IMR-90 (cell line): ENCODE results near the gene PKIG. TPM values are rescaled to one million over a fixed set of nuclear protein-coding genes. Genes with fewer than 3 reads are reported as not detected.

Source experiments
- ATAC-seq: fragments of 200-7000 bp; cut with Tn5 transposase; 2 replicates; pipeline ENCODE4 v1.9.1; 2020; ENCODE audit warnings: low read depth, mild to moderate bottlenecking, moderate library complexity
- BruUV-seq: library from RNA; stranded (reverse); fragments of 400-500 nt; replicated peaks from 2 replicates; lab custom pipeline; 2021; lab: Mats Ljungman, UMichigan
- CTCF ChIA-PET: fragments of 300-600 bp; formaldehyde crosslinking; extraction: SDS; loops from one replicate; lab custom pipeline; 2021; ENCODE audit warnings: antibody characterized with exemption; lab: Yijun Ruan, JAX
- POLR2A ChIA-PET: fragments of 300-600 bp; sonication (Branson Sonifier 250); formaldehyde crosslinking; loops from one replicate; lab custom pipeline; 2022; ENCODE audit warnings: antibody characterized with exemption; ENCODE audit not compliant: unreplicated experiment; lab: Charles Lee
- DNase-seq: peaks from one replicate; pipeline ENCODE4 v3.0.0; 2013
- H2AFZ ChIP-seq: replicated peaks from 2 replicates; pipeline ENCODE3; 2013; ENCODE audit warnings: low read length, mild to moderate bottlenecking; ENCODE audit not compliant: poor library complexity
- H2AK5ac ChIP-seq: 2 replicates; pipeline ENCODE4 v1.6.1; 2013; ENCODE audit warnings: low read depth, low read length, inconsistent platforms
- H2AK9ac ChIP-seq: replicated peaks from 2 replicates; pipeline ENCODE3; 2013; ENCODE audit warnings: mild to moderate bottlenecking, low read depth, low read length, moderate library complexity; ENCODE audit not compliant: poor library complexity
- H2BK120ac ChIP-seq: 2 replicates; pipeline ENCODE4 v1.6.1; 2013; ENCODE audit warnings: low read depth, low read length, inconsistent platforms
- H2BK15ac ChIP-seq: 3 replicates; pipeline ENCODE4 v1.6.1; 2013; ENCODE audit warnings: low read depth, low read length, inconsistent platforms
- H2BK20ac ChIP-seq: 2 replicates; pipeline ENCODE4 v1.6.1; 2013; ENCODE audit warnings: low read depth, mild to moderate bottlenecking, inconsistent platforms, low read length, moderate library complexity
- H2BK5ac ChIP-seq: 2 replicates; pipeline ENCODE4 v1.6.1; 2013; ENCODE audit warnings: mild to moderate bottlenecking, low read depth, low read length, inconsistent platforms; ENCODE audit not compliant: poor library complexity, severe bottlenecking
- H3K14ac ChIP-seq: replicated peaks from 2 replicates; pipeline ENCODE4 v1.6.1; 2013; ENCODE audit warnings: low read depth, low read length, inconsistent platforms
- H3K18ac ChIP-seq: 2 replicates; pipeline ENCODE4 v1.6.1; 2013; ENCODE audit warnings: low read depth, low read length, control low read depth
- H3K23ac ChIP-seq: 2 replicates; pipeline ENCODE4 v1.6.1; 2013; ENCODE audit warnings: low read depth, low read length, inconsistent platforms
- H3K27ac ChIP-seq: 2 replicates; pipeline ENCODE4 v1.5.1; 2013; ENCODE audit warnings: mild to moderate bottlenecking, control low read depth, low read length; ENCODE audit not compliant: insufficient read depth
- H3K27me3 ChIP-seq: 2 replicates; pipeline ENCODE4 v1.6.1; 2013; ENCODE audit warnings: low read length; ENCODE audit not compliant: control insufficient read depth, insufficient read depth
- H3K36me3 ChIP-seq: 2 replicates; pipeline ENCODE4 v1.6.1; 2013; ENCODE audit warnings: low read length, mixed read lengths; ENCODE audit not compliant: control insufficient read depth, insufficient read depth
- H3K4ac ChIP-seq: 2 replicates; pipeline ENCODE4 v1.6.1; 2013; ENCODE audit warnings: low read depth, low read length, inconsistent platforms
- H3K4me1 ChIP-seq: 2 replicates; pipeline ENCODE4 v1.6.1; 2013; ENCODE audit warnings: low read length, mixed read lengths; ENCODE audit not compliant: control insufficient read depth, insufficient read depth
- H3K4me2 ChIP-seq: 2 replicates; pipeline ENCODE4 v1.6.1; 2013; ENCODE audit warnings: low read depth, mild to moderate bottlenecking, control low read depth, low read length, moderate library complexity
- H3K4me3 ChIP-seq: 2 replicates; pipeline ENCODE4 v1.5.1; 2013; ENCODE audit warnings: low read depth, mild to moderate bottlenecking, control low read depth, low read length, moderate library complexity; ENCODE audit not compliant: insufficient read depth
- H3K56ac ChIP-seq: 2 replicates; pipeline ENCODE4 v1.6.1; 2013; ENCODE audit warnings: low read length, inconsistent platforms; ENCODE audit not compliant: insufficient read depth; ENCODE audit errors: extremely low read depth
- H3K79me1 ChIP-seq, 2 experiments: 2 replicates each; pipeline ENCODE4 v1.6.1; 2013; ENCODE audit warnings: low read length in 2 of 2, inconsistent platforms in 1 of 2, low read depth in 1 of 2
- H3K9ac ChIP-seq: 2 replicates; pipeline ENCODE4 v1.6.1; 2013; ENCODE audit warnings: low read depth, low read length, control low read depth
- H3K9me1 ChIP-seq: 2 replicates; pipeline ENCODE4 v1.6.1; 2013; ENCODE audit warnings: low read length, inconsistent platforms; ENCODE audit not compliant: insufficient read depth
- H3K9me3 ChIP-seq: 2 replicates; pipeline ENCODE4 v1.6.1; 2013; ENCODE audit warnings: low read length; ENCODE audit not compliant: control insufficient read depth, insufficient read depth
- H4K20me1 ChIP-seq: 2 replicates; pipeline ENCODE4 v1.6.1; 2013; ENCODE audit warnings: low read length, inconsistent platforms; ENCODE audit not compliant: insufficient read depth
- H4K5ac ChIP-seq: 2 replicates; pipeline ENCODE4 v1.6.1; 2013; ENCODE audit warnings: mild to moderate bottlenecking, low read depth, low read length, control low read depth
- H4K8ac ChIP-seq, 2 experiments: 2 replicates each; pipeline ENCODE4 v1.6.1; 2013; ENCODE audit warnings: low read depth in 2 of 2, low read length in 2 of 2, control low read depth in 1 of 2, inconsistent platforms in 1 of 2
- H4K91ac ChIP-seq: 2 replicates; pipeline ENCODE4 v1.6.1; 2013; ENCODE audit warnings: low read depth, low read length, inconsistent platforms; ENCODE audit not compliant: insufficient read depth
- CEBPB ChIP-seq: IDR thresholded peaks from 2 replicates; pipeline ENCODE4 v1.6.1; 2012; ENCODE audit warnings: low read depth, low read length, improper control_type of control experiment
- CHD1 ChIP-seq: IDR thresholded peaks from 2 replicates; pipeline ENCODE4 v1.6.1; 2012; ENCODE audit warnings: low read depth, low read length, improper control_type of control experiment
- MAZ ChIP-seq: IDR thresholded peaks from 2 replicates; pipeline ENCODE4 v1.6.1; 2012; ENCODE audit warnings: low read depth, mild to moderate bottlenecking, low read length, improper control_type of control experiment, moderate library complexity, borderline replicate concordance
- whole genome bisulfite sequencing, 2 experiments: methylation state at CpG; one replicate each; pipeline versions ENCODE4 v1.1.5 to v1.1.7; 2013; ENCODE audit warnings: missing lambda C conversion rate in 2 of 2; ENCODE audit not compliant: insufficient read length in 1 of 2; ENCODE audit errors: extremely low coverage in 2 of 2; 5-methylcytosine and 5-hydroxymethylcytosine counted together
- dilution Hi-C: fragments of 300-500 bp; cut with HindIII; formaldehyde crosslinking; loops from one replicate; pipeline ENCODE4 v1.14.3; 2018; ENCODE audit warnings: low sequenced_read_pairs; ENCODE audit not compliant: unreplicated experiment
- in situ Hi-C: fragments of 300-500 bp; cut with MboI; formaldehyde crosslinking; loops from 3 replicates; pipeline ENCODE4 v1.14.3; 2019; ENCODE audit warnings: low sequenced_read_pairs, inconsistent platforms, mixed read lengths
- intact Hi-C: fragments of 100-400 bp; cut with micrococcal nuclease; formaldehyde crosslinking; loops from 2 replicates; pipeline ENCODE4 v1.10.0; 2022
- polyA plus RNA-seq, 3 experiments: library from polyadenylated mRNA; depleted of rRNA; stranded (reverse); fragments of >200 nt; gene quantifications; 2 replicates each; pipeline ENCODE4 v1.2.3, GENCODE V29; 2012; ENCODE audit warnings: low replicate concordance in 1 of 3
- total RNA-seq: library from RNA; depleted of rRNA; stranded (reverse); fragments of >200 nt; gene quantifications from 2 replicates; pipeline ENCODE4 v1.2.3, GENCODE V29; 2012

Gene PKIG
- total and polyA plus RNA-seq, 2 of the 4 experiments (the other 2 are of a cell fraction): 78.3 to 89.6 TPM

DNA sequence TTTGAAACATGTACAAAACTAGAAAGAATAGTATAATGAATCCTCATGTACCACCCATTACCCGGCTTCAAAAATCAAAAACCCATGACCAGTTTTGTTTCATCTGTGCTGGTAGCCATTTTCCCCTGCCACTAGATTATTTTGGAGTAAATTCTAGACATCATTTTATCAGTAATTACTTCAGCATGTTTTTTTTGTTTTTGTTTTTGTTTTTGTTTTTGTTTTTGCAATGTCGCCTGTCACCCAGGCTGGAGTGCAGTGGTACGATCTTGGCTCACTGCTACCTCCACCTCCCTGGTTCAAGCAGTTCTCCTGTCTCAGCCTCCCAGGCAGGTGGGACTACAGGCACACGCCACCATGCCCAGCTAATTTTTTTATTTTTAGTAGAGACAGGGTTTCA is 8.0 kb upstream of the PKIG start:
- H3K23ac ChIP-seq: no peak overlapping the region
- H2BK120ac ChIP-seq: peak overlapping the region; percentile 22; the same call in 1 of the 2 replicates
- H4K91ac ChIP-seq: no peak overlapping the region
- H3K9me1 ChIP-seq: peaks cover 17% of the 10 kb centered on the region
- no peak overlapping the region for H2AK9ac ChIP-seq
- BruUV-seq: no TSS peak
- H3K14ac ChIP-seq: no peak overlapping the region
- POLR2A ChIA-PET: no interaction called here
- 0 out of 2 replicates have a peak, but pooled peaks cover 5% of the 10 kb centered on the region for H4K20me1 ChIP-seq
- H3K18ac ChIP-seq: no peak overlapping the region
- H4K5ac ChIP-seq: no peak overlapping the region
- DNase-seq (no peak), ATAC-seq (no peak)
- H3K27me3 ChIP-seq: no peaks in the 10 kb centered on the region
- no CpG with 5 or more reads among the region's 4 CpGs for WGBS, 2 experiments
- no peak overlapping the region for H2AFZ ChIP-seq
- no peak overlapping the region for H2BK15ac ChIP-seq
- H3K9ac ChIP-seq: no peak overlapping the region
- no peak overlapping the region for H3K4ac ChIP-seq
- peak overlapping the region; percentile 88 for H2AK5ac ChIP-seq
- CTCF ChIA-PET: no interaction called here
- H3K36me3 ChIP-seq: no peaks in the 10 kb centered on the region
- intact Hi-C loops: loop anchor here (5.0 kb wide), 1 partner anchor 42 kb away; no protein-coding TSS in a partner anchor
- no peak overlapping the region for H3K4me2 ChIP-seq
- no peak overlapping the region for H3K4me3 ChIP-seq
- peaks cover 10 to 43% of the 10 kb centered on the region in 2 experiments for H3K79me1 ChIP-seq
- no peak overlapping the region for H3K27ac ChIP-seq
- 0 out of 2 replicates have a peak overlapping the region, but pooled peaks have one; percentile 56 for H2BK20ac ChIP-seq
- H2BK5ac ChIP-seq: peak overlapping the region; percentile 64
- in situ Hi-C loops: no loop called here
- H4K8ac ChIP-seq: no peak overlapping the region
- no peak overlapping the region for H3K56ac ChIP-seq
- H3K4me1 ChIP-seq: peaks cover 17% of the 10 kb centered on the region
- peaks cover 2% of the 10 kb centered on the region; the same call in 1 of the 2 replicates for H3K9me3 ChIP-seq
- TF ChIP-seq MAZ (no peak), CEBPB (no peak), CHD1 (no peak)
- dilution Hi-C loops: no loop called here
